ENCODE results near the gene XRCC3. TPM values are rescaled to one million over a fixed set of nuclear protein-coding genes. Genes with fewer than 3 reads are reported as not detected.

Gene XRCC3
- total and polyA plus RNA-seq, 7 donors = 1.8 to 15.7 (median 3.6) TPM

DNA sequence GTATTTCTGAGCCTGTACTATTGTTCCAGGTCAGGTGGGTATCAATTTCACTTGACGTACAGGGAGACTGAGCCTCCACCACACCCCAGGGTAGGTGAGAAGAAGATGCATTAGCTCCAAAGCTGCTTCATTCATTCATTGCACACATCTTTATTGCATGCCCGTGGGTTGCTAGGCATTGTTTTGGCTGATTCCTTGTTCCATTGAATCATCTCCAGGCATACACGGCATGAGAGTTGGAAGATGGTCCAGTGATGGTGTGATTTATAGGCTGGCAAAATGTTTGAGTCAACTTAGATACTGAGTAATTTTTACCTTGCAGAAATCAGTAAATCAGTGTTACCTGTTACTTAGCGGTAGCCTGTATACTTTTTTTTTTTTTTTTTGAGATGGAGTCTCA is 65.0 kb downstream of the XRCC3 start:
- intact Hi-C loops (cut with DNase I) = no loop called here
- no peak overlapping the region for H3K4me3 ChIP-seq
- peaks cover 0 to 56% (median 48%) of the 10 kb centered on the region in 4 donors for H3K4me1 ChIP-seq
- no peaks in the 10 kb centered on the region for H3K9me3 ChIP-seq
- H3K36me3 ChIP-seq = peaks cover 6 to 8% (median 7%) of the 10 kb centered on the region in 4 donors
- 89% methylated on average over 4 of the region's 4 CpGs for WGBS, 2 donors
- H3K27me3 ChIP-seq = no peaks in the 10 kb centered on the region
- TF ChIP-seq EP300 (IDR thresholded peaks at IDR 0.05) (no peak), POLR2AphosphoS5 (IDR thresholded peaks at IDR 0.05) (no peak), POLR2A (IDR thresholded peaks at IDR 0.05) (no peak)
- TF ChIP-seq, protein P1, sequence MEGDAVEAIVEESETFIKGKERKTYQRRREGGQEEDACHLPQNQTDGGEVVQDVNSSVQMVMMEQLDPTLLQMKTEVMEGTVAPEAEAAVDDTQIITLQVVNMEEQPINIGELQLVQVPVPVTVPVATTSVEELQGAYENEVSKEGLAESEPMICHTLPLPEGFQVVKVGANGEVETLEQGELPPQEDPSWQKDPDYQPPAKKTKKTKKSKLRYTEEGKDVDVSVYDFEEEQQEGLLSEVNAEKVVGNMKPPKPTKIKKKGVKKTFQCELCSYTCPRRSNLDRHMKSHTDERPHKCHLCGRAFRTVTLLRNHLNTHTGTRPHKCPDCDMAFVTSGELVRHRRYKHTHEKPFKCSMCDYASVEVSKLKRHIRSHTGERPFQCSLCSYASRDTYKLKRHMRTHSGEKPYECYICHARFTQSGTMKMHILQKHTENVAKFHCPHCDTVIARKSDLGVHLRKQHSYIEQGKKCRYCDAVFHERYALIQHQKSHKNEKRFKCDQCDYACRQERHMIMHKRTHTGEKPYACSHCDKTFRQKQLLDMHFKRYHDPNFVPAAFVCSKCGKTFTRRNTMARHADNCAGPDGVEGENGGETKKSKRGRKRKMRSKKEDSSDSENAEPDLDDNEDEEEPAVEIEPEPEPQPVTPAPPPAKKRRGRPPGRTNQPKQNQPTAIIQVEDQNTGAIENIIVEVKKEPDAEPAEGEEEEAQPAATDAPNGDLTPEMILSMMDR (IDR thresholded peaks at IDR 0.05) = no peak
- DNase-seq = no peak
- no peak overlapping the region for H3K27ac ChIP-seq

DNA sequence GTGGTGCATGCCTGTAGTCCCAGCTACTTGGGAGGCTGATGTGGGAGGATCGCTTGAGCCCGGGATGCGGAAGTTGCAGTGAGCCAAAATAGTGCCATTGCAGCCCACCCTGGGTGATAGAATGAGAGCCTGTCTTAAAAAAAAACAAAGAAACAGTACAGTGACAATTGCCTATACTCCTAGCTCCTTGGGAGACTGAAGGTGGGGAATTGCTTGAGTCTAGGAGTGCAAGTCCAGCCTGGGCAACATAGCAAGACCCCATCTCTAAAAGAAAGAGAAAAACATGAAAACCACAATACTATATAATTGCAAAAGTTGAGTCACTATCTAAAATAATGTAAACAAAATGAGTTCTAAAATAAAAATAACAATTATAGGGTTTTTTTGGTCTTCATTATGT is 66.2 kb downstream of the XRCC3 start:
- TF ChIP-seq POLR2AphosphoS5 (IDR thresholded peaks at IDR 0.05) (no peak), POLR2A (IDR thresholded peaks at IDR 0.05) (no peak), EP300 (IDR thresholded peaks at IDR 0.05) (no peak)
- TF ChIP-seq, protein P1 (IDR thresholded peaks at IDR 0.05) = no peak
- Histone ChIP-seq H3K4me1 (peaks cover 0 to 48% (median 37%) of the 10 kb centered on the region in 4 donors), H3K36me3 (no peaks in the 10 kb centered on the region), H3K27me3 (no peaks in the 10 kb centered on the region), H3K4me3 (no peak overlapping the region), H3K27ac (no peak overlapping the region), H3K9me3 (no peaks in the 10 kb centered on the region)
- intact Hi-C loops (cut with DNase I) = no loop called here
- no peak for DNase-seq
- 98 to 99% methylated on average over 3 of the region's 3 CpGs for WGBS, 2 donors

Small RNAs within 50 kb of the gene (small RNA-seq; reads per million reads assigned to genes)
- 0 reads per million in 3 donors for gene RF00019

Other genes starting within 250 kb of the XRCC3 start
- gene CKB, start 192.6 kb downstream of the XRCC3 start, total RNA-seq = 1,000 to 10,000 TPM; 1,303 to 1,696 (median 1,494) TPM
- 1,000 to 10,000 TPM in 2 of 3 donors, 100 to 1,000 TPM in 1; 905 to 2,176 (median 1,086) TPM for gene CKB, start 192.6 kb downstream of the XRCC3 start, polyA plus RNA-seq
- 10 to 100 TPM; 20.2 to 27.2 (median 22.7) TPM for gene TRMT61A, start 186.3 kb downstream of the XRCC3 start, total RNA-seq
- 10 to 100 TPM in 1 of 3 donors, 1 to 10 TPM in 2; 4.2 to 18.1 (median 8.4) TPM for gene TRMT61A, start 186.3 kb downstream of the XRCC3 start, polyA plus RNA-seq
- gene BAG5, start 152.8 kb downstream of the XRCC3 start, total RNA-seq = 10 to 100 TPM; 18.6 to 27.1 (median 24.9) TPM
- gene BAG5, start 152.8 kb downstream of the XRCC3 start, polyA plus RNA-seq = 10 to 100 TPM; 13.2 to 15.6 (median 14.6) TPM
- 10 to 100 TPM; 35.7 to 39.0 (median 37.5) TPM for gene COA8, start 152.5 kb downstream of the XRCC3 start, total RNA-seq
- gene COA8, start 152.5 kb downstream of the XRCC3 start, polyA plus RNA-seq = 10 to 100 TPM; 33.9 to 67.3 (median 65.7) TPM
- 100 to 1,000 TPM; 216 to 399 (median 277) TPM for gene KLC1, start 86.2 kb downstream of the XRCC3 start, total RNA-seq
- 10 to 100 TPM; 25.0 to 81.2 (median 37.8) TPM for gene KLC1, start 86.2 kb downstream of the XRCC3 start, polyA plus RNA-seq
- 100 to 1,000 TPM in 1 of 4 donors, 10 to 100 TPM in 3; 84.2 to 106 (median 89.4) TPM for gene ZFYVE21, start 359 bp upstream of the XRCC3 start, total RNA-seq
- gene ZFYVE21, start 359 bp upstream of the XRCC3 start, polyA plus RNA-seq = 10 to 100 TPM; 41.7 to 90.1 (median 61.7) TPM
- 10 to 100 TPM in 2 of 4 donors, 1 to 10 TPM in 2; 8.6 to 10.5 (median 10.1) TPM for gene PPP1R13B, start 132.1 kb upstream of the XRCC3 start, total RNA-seq
- 10 to 100 TPM in 1 of 3 donors, 1 to 10 TPM in 2; 9.6 to 26.9 (median 9.9) TPM for gene PPP1R13B, start 132.1 kb upstream of the XRCC3 start, polyA plus RNA-seq
- 1 to 10 TPM in 2 of 4 donors, under 1 TPM in 2; 0.68 to 4.6 (median 2.0) TPM for gene TDRD9, start 213.0 kb upstream of the XRCC3 start, total RNA-seq
- gene TDRD9, start 213.0 kb upstream of the XRCC3 start, polyA plus RNA-seq = 1 to 10 TPM in 2 of 3 donors, under 1 TPM in 1; 0.58 to 1.2 (median 1.2) TPM
- gene RD3L, start 227.1 kb upstream of the XRCC3 start, total RNA-seq = not detected
- gene RD3L, start 227.1 kb upstream of the XRCC3 start, polyA plus RNA-seq = not detected

Data from sigmoid colon (tissue), 7 donors.